PC-9 (cell line): Measurements from ENCODE around the gene SNX5. TPM values are rescaled to one million over a fixed set of nuclear protein-coding genes. Genes with fewer than 3 reads are reported as not detected.

ENCODE experiments used
- BruUV-seq: library from RNA; stranded (reverse); fragments of 400-500 nt; replicated peaks from 2 replicates; lab custom pipeline; 2021; lab: Mats Ljungman, UMichigan
- CTCF ChIA-PET: fragments of 300-600 bp; sonication (Branson Sonifier 250); formaldehyde crosslinking; loops from one replicate; lab custom pipeline; 2022; ENCODE audit warnings: antibody characterized with exemption; lab: Charles Lee
- POLR2A ChIA-PET: fragments of 300-600 bp; sonication (Branson Sonifier 250); formaldehyde crosslinking; loops from one replicate; lab custom pipeline; 2022; ENCODE audit warnings: antibody characterized with exemption; ENCODE audit not compliant: unreplicated experiment; lab: Charles Lee
- DNase-seq, 2 experiments: peaks; one replicate each; pipeline versions ENCODE4 v3.0.0 to v3.0.0-alpha.2; 2015 to 2022; ENCODE audit warnings: mixed read lengths in 1 of 2
- H2AFZ ChIP-seq: fragments of 200-600 bp; sonication (generic); 2 replicates; pipeline ENCODE4 v1.8.1; 2017; ENCODE audit warnings: antibody characterized with exemption
- H3F3A ChIP-seq: fragments of 200-600 bp; sonication (generic); 2 replicates; pipeline ENCODE4 v1.8.1; 2017; ENCODE audit warnings: antibody characterized with exemption, mild to moderate bottlenecking, low read depth; ENCODE audit not compliant: insufficient read depth
- H3K27ac ChIP-seq: fragments of 200-600 bp; sonication (generic); 2 replicates; pipeline ENCODE4 v1.6.1; 2016; ENCODE audit warnings: mixed run types
- H3K27me3 ChIP-seq: fragments of 200-600 bp; sonication (generic); 2 replicates; pipeline ENCODE4 v1.6.1; 2016; ENCODE audit warnings: low read depth, mixed run types; ENCODE audit not compliant: insufficient read depth
- H3K36me3 ChIP-seq: fragments of 200-600 bp; sonication (generic); 2 replicates; pipeline ENCODE4 v1.6.1; 2016; ENCODE audit warnings: low read depth, mixed run types
- H3K4me1 ChIP-seq: fragments of 200-600 bp; sonication (generic); replicated peaks from 2 replicates; pipeline ENCODE4 v1.6.1; 2016; ENCODE audit warnings: mixed run types; ENCODE audit not compliant: insufficient read depth
- H3K4me2 ChIP-seq: fragments of 200-600 bp; sonication (generic); 2 replicates; pipeline ENCODE4 v1.6.1; 2017; ENCODE audit warnings: mixed run types
- H3K4me3 ChIP-seq: fragments of 200-600 bp; sonication (generic); 2 replicates; pipeline ENCODE4 v1.6.1; 2016; ENCODE audit warnings: mixed run types
- H3K79me2 ChIP-seq: fragments of 200-600 bp; sonication (generic); 2 replicates; pipeline ENCODE4 v1.6.1; 2017; ENCODE audit warnings: low read depth, mixed run types
- H3K9me2 ChIP-seq: fragments of 200-600 bp; sonication (generic); 2 replicates; pipeline ENCODE4 v1.8.1; 2017; ENCODE audit warnings: mild to moderate bottlenecking; ENCODE audit not compliant: insufficient read depth
- H3K9me3 ChIP-seq: fragments of 200-600 bp; sonication (generic); 2 replicates; pipeline ENCODE4 v1.8.1; 2016; ENCODE audit warnings: low read depth; ENCODE audit not compliant: insufficient read depth
- H4K20me1 ChIP-seq: fragments of 200-600 bp; sonication (generic); 2 replicates; pipeline ENCODE4 v1.8.1; 2017; ENCODE audit not compliant: insufficient read depth
- CTCF ChIP-seq: fragments of 200-600 bp; sonication (generic); conservative IDR thresholded peaks from 2 replicates; pipeline ENCODE4 v1.6.1; 2017; ENCODE audit warnings: mixed run types, antibody characterized with exemption, mild to moderate bottlenecking, moderate library complexity
- EZH2 ChIP-seq: fragments of 200-600 bp; sonication (generic); IDR thresholded peaks from 2 replicates; pipeline ENCODE4 v1.8.0; 2017; ENCODE audit warnings: antibody characterized with exemption, low read depth
- intact Hi-C: fragments of 100-400 bp; cut with micrococcal nuclease; formaldehyde crosslinking; loops from one replicate; pipeline ENCODE4 v1.10.0; 2022; ENCODE audit not compliant: unreplicated experiment
- total RNA-seq: library from RNA; stranded (reverse); gene quantifications from 2 replicates; pipeline ENCODE4 v1.2.3, GENCODE V29; 2021

SNX5 gene
- total RNA-seq, 1 experiment from 2014 or later, result 116 TPM

DNA sequence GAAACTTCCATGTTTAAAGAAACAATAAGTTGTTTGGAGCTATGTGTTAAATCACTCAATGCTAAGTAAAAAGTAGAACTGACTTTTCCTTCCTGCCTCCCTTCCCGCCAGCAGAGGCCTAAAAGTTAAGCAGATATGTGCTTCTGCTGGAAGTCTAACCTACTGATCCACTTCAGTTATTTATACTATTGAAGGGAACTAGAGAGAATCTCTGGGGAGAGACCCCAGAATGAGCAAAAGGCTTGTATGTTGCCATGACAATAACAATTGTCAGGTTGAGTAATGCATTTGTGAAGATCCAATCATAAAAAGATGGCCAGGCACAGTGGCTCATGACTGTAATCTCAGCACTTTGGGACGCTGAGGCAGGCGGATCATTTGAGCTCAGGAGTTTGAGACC is 25.0 kb upstream of the SNX5 start:
- ChIA-PET POLR2A (no interaction called here), CTCF (no interaction called here)
- no peak overlapping the region for H3K4me3 ChIP-seq
- no peak overlapping the region for H3K27ac ChIP-seq
- H2AFZ ChIP-seq, result no peak overlapping the region
- peaks cover 17% of the 10 kb centered on the region; the same call in 1 of the 2 replicates for H3F3A ChIP-seq
- H3K79me2 ChIP-seq, result no peaks in the 10 kb centered on the region
- no peaks in the 10 kb centered on the region for H3K27me3 ChIP-seq
- H3K9me2 ChIP-seq, result no peaks in the 10 kb centered on the region
- no TSS peak for BruUV-seq
- no peak for DNase-seq
- no peaks in the 10 kb centered on the region for H3K9me3 ChIP-seq
- H3K4me1 ChIP-seq, result no peaks in the 10 kb centered on the region; the same call in 1 of the 2 replicates
- peaks cover 6% of the 10 kb centered on the region; the same call in 1 of the 2 replicates for H3K36me3 ChIP-seq
- H4K20me1 ChIP-seq, result no peaks in the 10 kb centered on the region
- TF ChIP-seq CTCF (no peak), EZH2 (no peak)
- H3K4me2 ChIP-seq, result no peak overlapping the region
- intact Hi-C loops, result loop anchor here (10.0 kb wide), 1 partner anchor 1189 kb away; no protein-coding TSS in a partner anchor

DNA sequence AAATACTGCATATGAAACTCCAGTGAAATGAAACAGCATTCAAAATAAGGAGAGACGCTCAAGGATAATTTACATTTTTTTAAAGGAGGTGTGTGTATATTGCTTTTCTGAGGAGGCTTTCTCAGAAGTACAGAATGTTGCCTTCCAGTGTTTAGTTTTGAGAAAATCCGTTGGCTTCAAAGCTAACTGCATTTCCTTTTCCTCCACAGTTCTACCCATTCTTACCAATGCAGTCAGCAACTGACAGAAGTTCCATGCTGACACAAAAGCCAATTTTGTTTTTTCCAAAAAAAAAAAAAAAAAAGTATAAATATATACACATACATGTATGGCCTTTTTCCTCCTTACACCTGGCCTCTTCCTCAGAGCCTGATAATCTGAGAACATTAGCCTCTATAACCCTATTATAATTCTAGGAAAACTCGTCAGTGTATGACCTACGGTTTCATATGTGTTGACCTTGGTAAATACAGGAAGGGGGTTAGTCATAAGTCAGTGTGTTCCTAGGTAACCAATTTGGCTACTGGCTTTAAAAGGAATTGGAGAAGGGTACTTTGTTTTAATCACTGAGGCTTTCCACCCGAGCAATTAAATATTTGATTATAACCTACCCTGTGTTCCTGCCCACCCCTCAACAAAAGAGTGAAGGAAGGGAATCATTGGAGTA is 24.4 kb upstream of the SNX5 start:
- no peaks in the 10 kb centered on the region for H3K9me2 ChIP-seq
- no peaks in the 10 kb centered on the region for H4K20me1 ChIP-seq
- CTCF ChIA-PET, result no interaction called here
- intact Hi-C loops, result loop anchor here (10.0 kb wide), 1 partner anchor 1188 kb away; no protein-coding TSS in a partner anchor
- H3K4me2 ChIP-seq, result no peak overlapping the region
- H3K4me3 ChIP-seq, result no peak overlapping the region
- DNase-seq, result no peak
- peaks cover 10% of the 10 kb centered on the region; the same call in 1 of the 2 replicates for H3K36me3 ChIP-seq
- no peaks in the 10 kb centered on the region; the same call in 1 of the 2 replicates for H3K4me1 ChIP-seq
- no peak overlapping the region for H3K27ac ChIP-seq
- BruUV-seq, result no TSS peak
- H3K79me2 ChIP-seq, result no peaks in the 10 kb centered on the region
- POLR2A ChIA-PET, result no interaction called here
- H3K9me3 ChIP-seq, result no peaks in the 10 kb centered on the region
- peaks cover 17% of the 10 kb centered on the region; the same call in 1 of the 2 replicates for H3F3A ChIP-seq
- TF ChIP-seq EZH2, result no peak
- no peak for TF ChIP-seq CTCF
- no peaks in the 10 kb centered on the region for H3K27me3 ChIP-seq
- H2AFZ ChIP-seq, result no peak overlapping the region

GRCh38 chr20:17992224-17992637 is 23.6 kb upstream of the SNX5 start:
- H3K9me3 ChIP-seq, result no peaks in the 10 kb centered on the region
- no TSS peak for BruUV-seq
- H3K9me2 ChIP-seq, result no peaks in the 10 kb centered on the region
- ChIA-PET POLR2A (no interaction called here), CTCF (no interaction called here)
- peaks cover 10% of the 10 kb centered on the region; the same call in 1 of the 2 replicates for H3K36me3 ChIP-seq
- no peak for TF ChIP-seq EZH2
- no peak for TF ChIP-seq CTCF
- no peaks in the 10 kb centered on the region for H3K79me2 ChIP-seq
- no peaks in the 10 kb centered on the region; the same call in 1 of the 2 replicates for H3K4me1 ChIP-seq
- no peaks in the 10 kb centered on the region for H4K20me1 ChIP-seq
- no peak overlapping the region for H3K4me3 ChIP-seq
- intact Hi-C loops, result loop anchor here (10.0 kb wide), 1 partner anchor 1187 kb away; no protein-coding TSS in a partner anchor
- no peak overlapping the region for H2AFZ ChIP-seq
- peaks cover 17% of the 10 kb centered on the region; the same call in 1 of the 2 replicates for H3F3A ChIP-seq
- H3K27me3 ChIP-seq, result no peaks in the 10 kb centered on the region
- no peak overlapping the region for H3K4me2 ChIP-seq
- DNase-seq, result no peak
- no peak overlapping the region for H3K27ac ChIP-seq
